ENCODE measurements around the gene SYNE1.
"Not testable (repeated sequence)": the region's sequence is repeated elsewhere in the genome, so short reads cannot be mapped to it uniquely, and the experiment has no call there.

DNA sequence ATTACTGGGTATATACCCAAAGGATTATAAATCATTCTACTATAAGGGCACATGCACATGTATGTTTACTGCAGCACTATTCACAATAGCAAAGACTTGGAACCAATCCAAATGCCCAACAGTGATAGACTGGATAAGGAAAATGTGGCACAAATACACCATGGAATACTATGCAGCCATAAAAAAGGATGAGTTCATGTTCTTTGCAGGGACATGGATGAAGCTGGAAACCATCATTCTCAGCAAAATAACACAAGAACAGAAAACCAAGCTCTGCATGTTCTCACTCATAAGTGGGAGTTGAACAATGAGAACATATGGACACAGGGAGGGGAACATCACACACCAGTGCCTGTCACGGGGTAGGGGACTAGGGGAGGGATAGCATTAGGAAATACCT lies 123.0 kb downstream of the SYNE1 start:
- TF ChIP-seq, protein P1, sequence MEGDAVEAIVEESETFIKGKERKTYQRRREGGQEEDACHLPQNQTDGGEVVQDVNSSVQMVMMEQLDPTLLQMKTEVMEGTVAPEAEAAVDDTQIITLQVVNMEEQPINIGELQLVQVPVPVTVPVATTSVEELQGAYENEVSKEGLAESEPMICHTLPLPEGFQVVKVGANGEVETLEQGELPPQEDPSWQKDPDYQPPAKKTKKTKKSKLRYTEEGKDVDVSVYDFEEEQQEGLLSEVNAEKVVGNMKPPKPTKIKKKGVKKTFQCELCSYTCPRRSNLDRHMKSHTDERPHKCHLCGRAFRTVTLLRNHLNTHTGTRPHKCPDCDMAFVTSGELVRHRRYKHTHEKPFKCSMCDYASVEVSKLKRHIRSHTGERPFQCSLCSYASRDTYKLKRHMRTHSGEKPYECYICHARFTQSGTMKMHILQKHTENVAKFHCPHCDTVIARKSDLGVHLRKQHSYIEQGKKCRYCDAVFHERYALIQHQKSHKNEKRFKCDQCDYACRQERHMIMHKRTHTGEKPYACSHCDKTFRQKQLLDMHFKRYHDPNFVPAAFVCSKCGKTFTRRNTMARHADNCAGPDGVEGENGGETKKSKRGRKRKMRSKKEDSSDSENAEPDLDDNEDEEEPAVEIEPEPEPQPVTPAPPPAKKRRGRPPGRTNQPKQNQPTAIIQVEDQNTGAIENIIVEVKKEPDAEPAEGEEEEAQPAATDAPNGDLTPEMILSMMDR (conservative IDR thresholded peaks at IDR 0.05) = not testable (repeated sequence)
- not testable (repeated sequence) for TF ChIP-seq ZFX (IDR thresholded peaks at IDR 0.05)

All from C4-2B (cell line).